ENCODE data around the gene SAMHD1.

DNA sequence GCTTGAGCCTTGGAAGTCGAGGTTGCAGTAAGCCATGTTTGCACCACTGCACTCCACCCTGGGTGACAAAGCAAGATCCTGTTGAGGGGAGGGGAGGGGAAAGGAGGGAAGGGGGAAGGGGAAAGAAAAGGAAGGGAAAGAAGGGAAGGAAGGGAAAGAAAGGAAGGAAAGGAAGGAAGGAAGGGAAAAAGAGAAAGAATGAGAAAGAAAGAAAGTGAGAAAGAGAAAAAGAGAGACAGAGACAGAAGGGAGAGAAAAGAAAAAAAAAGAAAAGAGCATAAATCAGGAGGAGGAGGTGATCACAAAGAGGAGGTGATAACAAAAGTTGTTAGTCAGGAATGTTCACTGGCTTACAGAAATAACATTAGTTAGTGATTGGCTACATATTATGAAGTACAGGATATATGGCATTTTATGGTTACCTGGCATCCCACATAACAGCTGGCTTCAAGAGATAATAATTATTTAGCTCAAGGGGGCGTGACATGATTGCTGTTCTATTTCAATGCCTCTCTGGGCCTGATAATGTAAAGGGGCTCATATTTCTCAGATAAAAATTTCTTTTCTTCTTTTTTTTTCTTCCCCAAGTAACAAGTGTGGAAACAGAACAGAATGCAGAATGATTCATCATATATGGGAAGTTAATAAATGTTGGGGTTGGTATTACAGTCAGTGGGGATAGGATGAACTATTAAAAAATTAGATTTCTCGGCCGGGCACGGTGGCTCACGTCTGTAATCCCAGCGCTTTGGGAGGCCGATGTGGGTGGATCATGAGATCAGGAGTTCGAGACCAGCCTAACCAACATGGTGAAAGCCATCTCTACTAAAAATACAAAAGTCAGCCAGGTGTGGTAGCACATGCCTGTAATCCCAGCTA lies 27.1 kb downstream of the SAMHD1 start:
- TF ChIP-seq, protein P1, sequence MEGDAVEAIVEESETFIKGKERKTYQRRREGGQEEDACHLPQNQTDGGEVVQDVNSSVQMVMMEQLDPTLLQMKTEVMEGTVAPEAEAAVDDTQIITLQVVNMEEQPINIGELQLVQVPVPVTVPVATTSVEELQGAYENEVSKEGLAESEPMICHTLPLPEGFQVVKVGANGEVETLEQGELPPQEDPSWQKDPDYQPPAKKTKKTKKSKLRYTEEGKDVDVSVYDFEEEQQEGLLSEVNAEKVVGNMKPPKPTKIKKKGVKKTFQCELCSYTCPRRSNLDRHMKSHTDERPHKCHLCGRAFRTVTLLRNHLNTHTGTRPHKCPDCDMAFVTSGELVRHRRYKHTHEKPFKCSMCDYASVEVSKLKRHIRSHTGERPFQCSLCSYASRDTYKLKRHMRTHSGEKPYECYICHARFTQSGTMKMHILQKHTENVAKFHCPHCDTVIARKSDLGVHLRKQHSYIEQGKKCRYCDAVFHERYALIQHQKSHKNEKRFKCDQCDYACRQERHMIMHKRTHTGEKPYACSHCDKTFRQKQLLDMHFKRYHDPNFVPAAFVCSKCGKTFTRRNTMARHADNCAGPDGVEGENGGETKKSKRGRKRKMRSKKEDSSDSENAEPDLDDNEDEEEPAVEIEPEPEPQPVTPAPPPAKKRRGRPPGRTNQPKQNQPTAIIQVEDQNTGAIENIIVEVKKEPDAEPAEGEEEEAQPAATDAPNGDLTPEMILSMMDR (IDR thresholded peaks at IDR 0.05): no peak
- TF ChIP-seq ELF1 (IDR thresholded peaks at IDR 0.05) (no peak), GABPA (IDR thresholded peaks at IDR 0.05; ENCODE audit: low read depth) (no peak), EP300 (IDR thresholded peaks at IDR 0.05; ENCODE audit: borderline replicate concordance in 1 of 2, low read depth in 1 of 2, low read length in 1 of 2) (no peak), MEF2A (IDR thresholded peaks at IDR 0.05; ENCODE audit: borderline replicate concordance, low read depth) (no peak)
- TF ChIP-seq, protein P2, sequence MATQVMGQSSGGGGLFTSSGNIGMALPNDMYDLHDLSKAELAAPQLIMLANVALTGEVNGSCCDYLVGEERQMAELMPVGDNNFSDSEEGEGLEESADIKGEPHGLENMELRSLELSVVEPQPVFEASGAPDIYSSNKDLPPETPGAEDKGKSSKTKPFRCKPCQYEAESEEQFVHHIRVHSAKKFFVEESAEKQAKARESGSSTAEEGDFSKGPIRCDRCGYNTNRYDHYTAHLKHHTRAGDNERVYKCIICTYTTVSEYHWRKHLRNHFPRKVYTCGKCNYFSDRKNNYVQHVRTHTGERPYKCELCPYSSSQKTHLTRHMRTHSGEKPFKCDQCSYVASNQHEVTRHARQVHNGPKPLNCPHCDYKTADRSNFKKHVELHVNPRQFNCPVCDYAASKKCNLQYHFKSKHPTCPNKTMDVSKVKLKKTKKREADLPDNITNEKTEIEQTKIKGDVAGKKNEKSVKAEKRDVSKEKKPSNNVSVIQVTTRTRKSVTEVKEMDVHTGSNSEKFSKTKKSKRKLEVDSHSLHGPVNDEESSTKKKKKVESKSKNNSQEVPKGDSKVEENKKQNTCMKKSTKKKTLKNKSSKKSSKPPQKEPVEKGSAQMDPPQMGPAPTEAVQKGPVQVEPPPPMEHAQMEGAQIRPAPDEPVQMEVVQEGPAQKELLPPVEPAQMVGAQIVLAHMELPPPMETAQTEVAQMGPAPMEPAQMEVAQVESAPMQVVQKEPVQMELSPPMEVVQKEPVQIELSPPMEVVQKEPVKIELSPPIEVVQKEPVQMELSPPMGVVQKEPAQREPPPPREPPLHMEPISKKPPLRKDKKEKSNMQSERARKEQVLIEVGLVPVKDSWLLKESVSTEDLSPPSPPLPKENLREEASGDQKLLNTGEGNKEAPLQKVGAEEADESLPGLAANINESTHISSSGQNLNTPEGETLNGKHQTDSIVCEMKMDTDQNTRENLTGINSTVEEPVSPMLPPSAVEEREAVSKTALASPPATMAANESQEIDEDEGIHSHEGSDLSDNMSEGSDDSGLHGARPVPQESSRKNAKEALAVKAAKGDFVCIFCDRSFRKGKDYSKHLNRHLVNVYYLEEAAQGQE (IDR thresholded peaks at IDR 0.05; ENCODE audit: low read depth, low read length): no peak
